ENCODE measurements around the gene ALPL. TPM values are rescaled to one million over a fixed set of nuclear protein-coding genes. Genes with fewer than 3 reads are reported as not detected.
A peak's percentile ranks its signal among the peaks of the same experiment; 100 is the strongest.

ALPL gene
- total and polyA plus RNA-seq, 9 of the 15 experiments (the other 6 are each of a cell fraction or from before 2014, with no cell fraction given) = 0.04 to 0.38 (median 0.18) TPM; not detected in 4

- TF ChIP-seq ZNF280B (CRISPR knock-in tag; IDR thresholded peaks at IDR 0.05) = no peak
- no peak for TF ChIP-seq NCOA1 (IDR thresholded peaks at IDR 0.05; ENCODE audit: low read depth)
- no peak for TF ChIP-seq ZNF217 (CRISPR knock-in tag; IDR thresholded peaks at IDR 0.05)
- TF ChIP-seq ZNF785 (CRISPR knock-in tag; IDR thresholded peaks at IDR 0.05) = no peak
- TF ChIP-seq MEIS2 (IDR thresholded peaks at IDR 0.05; ENCODE audit: partially characterized antibody) = peak; percentile 74
Observed at GRCh38 chr1:21522525-21523038, 13.4 kb downstream of the ALPL start (continued).

DNA sequence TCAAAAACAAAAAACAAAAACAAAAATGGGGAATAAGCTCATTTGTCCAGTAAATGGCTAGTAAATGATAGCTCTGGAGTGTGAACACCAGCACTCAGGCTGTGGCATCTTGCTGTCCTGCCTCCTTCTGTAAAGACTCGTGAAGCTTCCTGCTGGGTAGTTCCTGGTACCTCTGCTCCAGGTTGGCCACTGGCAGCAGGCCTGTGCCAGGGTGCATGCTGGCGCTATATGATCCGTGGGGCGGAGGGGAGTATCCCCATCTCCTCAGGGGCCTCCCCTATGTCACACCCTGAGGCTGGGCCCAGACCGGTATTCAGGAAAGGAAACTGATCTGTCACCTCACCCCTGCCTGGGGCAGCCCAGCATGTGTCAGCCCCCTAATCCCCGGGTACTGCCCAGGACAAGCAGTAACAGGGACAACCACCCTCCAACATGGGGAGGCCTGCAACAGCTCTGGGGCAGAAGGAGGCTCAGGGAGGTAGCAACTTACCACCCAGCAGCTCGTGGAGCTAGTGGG, 14.1 kb downstream of the ALPL start:
- no peaks in the 10 kb centered on the region for H3K9me1 ChIP-seq (ENCODE audit: control insufficient read depth, insufficient read depth, low read length)
- no peak for ATAC-seq
- ChIA-PET CTCF (ENCODE audit: low intra/inter-chr PET ratio) (no interaction called here), POLR2A (interaction anchor here (0.6 to 1.6 kb wide), 8 partner anchors 9 to 292 kb away, joined by 3 to 5 read pairs (median 3); no protein-coding TSS in a partner anchor)
- FAIRE-seq = no peak
- intact Hi-C loops (cut with micrococcal nuclease) (no loop called here), in situ Hi-C loops (cut with MboI) (loop anchor here (25.0 kb wide), 1 partner anchor 139 kb away; the partner anchor contains the start of gene RAP1GAP)
- H3K9ac ChIP-seq (ENCODE audit: insufficient read depth in 1 of 2, low read depth in 2 of 2, low read length in 2 of 2) = no peak overlapping the region
- no TSS peak for BruUV-seq (replicated peaks)
- H3K4me2 ChIP-seq (ENCODE audit: insufficient read depth, low read length) = no peak overlapping the region
- no peaks in the 10 kb centered on the region for H3K79me2 ChIP-seq (ENCODE audit: control insufficient read depth, insufficient read depth, low read length)
- peaks cover 24 to 56% of the 10 kb centered on the region in 2 experiments; a peak in 4 of 5 replicates for H3K27me3 ChIP-seq (ENCODE audit: control insufficient read depth in 2 of 2, insufficient read depth in 2 of 2, low read length in 2 of 2)
- H3K4me3 ChIP-seq = no peak overlapping the region
- peaks cover 3% of the 10 kb centered on the region; the same call in 1 of the 2 replicates for H4K20me1 ChIP-seq (replicated peaks; ENCODE audit: control insufficient read depth, insufficient read depth, low read length)
- 19% methylated on average over 7 of the region's 7 CpGs for WGBS (ENCODE audit: insufficient coverage, low coverage, missing lambda C conversion rate)
- H3K9me3 ChIP-seq (replicated peaks; ENCODE audit: control insufficient read depth, insufficient read depth, low read depth, low read length) = no peaks in the 10 kb centered on the region
- DNase-seq (ENCODE audit: extremely low read depth in 1 of 4, low spot score in 3 of 4) = no peak
- no peak overlapping the region for H2AFZ ChIP-seq (ENCODE audit: low read depth, low read length)
- H3K4me1 ChIP-seq (replicated peaks in 1 of 2; ENCODE audit: control insufficient read depth in 2 of 2, insufficient read depth in 2 of 2, low read length in 2 of 2) = no peaks in the 10 kb centered on the region
- no peaks in the 10 kb centered on the region for H3K36me3 ChIP-seq (ENCODE audit: control insufficient read depth, insufficient read depth, low read length)
- H3K27ac ChIP-seq (ENCODE audit: extremely low read depth, low read depth, low read length) = no peak overlapping the region
- no peak for TF ChIP-seq NEUROD1 (IDR thresholded peaks at IDR 0.05; ENCODE audit: borderline replicate concordance, low read depth, low read length, partially characterized antibody)
- no peak for TF ChIP-seq PTTG1 (tag; IDR thresholded peaks at IDR 0.05; ENCODE audit: low read depth)
- TF ChIP-seq, protein P1, sequence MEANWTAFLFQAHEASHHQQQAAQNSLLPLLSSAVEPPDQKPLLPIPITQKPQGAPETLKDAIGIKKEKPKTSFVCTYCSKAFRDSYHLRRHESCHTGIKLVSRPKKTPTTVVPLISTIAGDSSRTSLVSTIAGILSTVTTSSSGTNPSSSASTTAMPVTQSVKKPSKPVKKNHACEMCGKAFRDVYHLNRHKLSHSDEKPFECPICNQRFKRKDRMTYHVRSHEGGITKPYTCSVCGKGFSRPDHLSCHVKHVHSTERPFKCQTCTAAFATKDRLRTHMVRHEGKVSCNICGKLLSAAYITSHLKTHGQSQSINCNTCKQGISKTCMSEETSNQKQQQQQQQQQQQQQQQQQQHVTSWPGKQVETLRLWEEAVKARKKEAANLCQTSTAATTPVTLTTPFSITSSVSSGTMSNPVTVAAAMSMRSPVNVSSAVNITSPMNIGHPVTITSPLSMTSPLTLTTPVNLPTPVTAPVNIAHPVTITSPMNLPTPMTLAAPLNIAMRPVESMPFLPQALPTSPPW (CRISPR knock-in tag; IDR thresholded peaks at IDR 0.05) = no peak
- no peak for TF ChIP-seq NFYB (IDR thresholded peaks at IDR 0.05; ENCODE audit: extremely low read depth, insufficient read length)
- no peak for TF ChIP-seq GABPB1 (CRISPR knock-in tag; IDR thresholded peaks at IDR 0.05)
- no peak for TF ChIP-seq GATAD2A (IDR thresholded peaks at IDR 0.05)
- no peak for TF ChIP-seq ADNP (tag; IDR thresholded peaks at IDR 0.05)
- no peak for TF ChIP-seq ZMIZ1 (IDR thresholded peaks at IDR 0.05; ENCODE audit: low read depth in 2 of 2, low read length in 2 of 2)
- no peak for TF ChIP-seq SP1 (CRISPR knock-in tag; IDR thresholded peaks at IDR 0.05)
- no peak for TF ChIP-seq DNMT1 (IDR thresholded peaks at IDR 0.05)
- TF ChIP-seq ZNF316 (IDR thresholded peaks at IDR 0.05) = no peak
